GM18951 (cell line): ENCODE data around the gene SLC22A5.

ENCODE experiments used
- POLR2A ChIP-seq: IDR thresholded peaks from 4 replicates; pipeline ENCODE4 v1.6.1; 2011; ENCODE audit warnings: mild to moderate bottlenecking; ENCODE audit not compliant: insufficient read length, insufficient read depth; ENCODE audit errors: extremely low read depth
- in situ Hi-C: fragments of 300-500 bp; cut with MboI; formaldehyde crosslinking; loops from one replicate; pipeline ENCODE4 v1.12.0; 2022; ENCODE audit warnings: low sequenced_read_pairs, mixed read lengths, inconsistent platforms; ENCODE audit not compliant: unreplicated experiment

Gene SLC22A5

GRCh38 chr5:132385326-132386105 is 16.0 kb downstream of the SLC22A5 start:
- no peak for TF ChIP-seq POLR2A
- in situ Hi-C loops = loop anchor here (25.0 kb wide), 1 partner anchor 452 kb away; the partner anchor contains the start of gene SHROOM1

GRCh38 chr5:132386644-132387286 is 17.3 kb downstream of the SLC22A5 start:
- peak; percentile 26 for TF ChIP-seq POLR2A
- in situ Hi-C loops = loop anchor here (25.0 kb wide), 1 partner anchor 451 kb away; the partner anchor contains the start of gene SHROOM1

- in situ Hi-C loops = loop anchor here (25.0 kb wide), 1 partner anchor 450 kb away; the partner anchor contains the start of gene SHROOM1
- TF ChIP-seq POLR2A = no peak
These were observed 18.2 kb downstream of the SLC22A5 start for GRCh38 chr5:132387640-132388117.

GRCh38 chr5:132388244-132389050 is 18.9 kb downstream of the SLC22A5 start:
- in situ Hi-C loops = loop anchor here (25.0 kb wide), 1 partner anchor 449 kb away; the partner anchor contains the start of gene SHROOM1
- no peak for TF ChIP-seq POLR2A

GRCh38 chr5:132389051-132389331 is 19.5 kb downstream of the SLC22A5 start:
- TF ChIP-seq POLR2A = no peak
- in situ Hi-C loops = loop anchor here (25.0 kb wide), 1 partner anchor 448 kb away; the partner anchor contains the start of gene SHROOM1

GRCh38 chr5:132389585-132390286 is 20.2 kb downstream of the SLC22A5 start:
- TF ChIP-seq POLR2A = no peak
- in situ Hi-C loops = loop anchor here (25.0 kb wide), 1 partner anchor 448 kb away; the partner anchor contains the start of gene SHROOM1

GRCh38 chr5:132391247-132391646 is 21.7 kb downstream of the SLC22A5 start:
- TF ChIP-seq POLR2A = no peak
- in situ Hi-C loops = loop anchor here (25.0 kb wide), 1 partner anchor 446 kb away; the partner anchor contains the start of gene SHROOM1

GRCh38 chr5:132391870-132392269 is 22.4 kb downstream of the SLC22A5 start:
- TF ChIP-seq POLR2A = no peak
- in situ Hi-C loops = loop anchor here (25.0 kb wide), 1 partner anchor 445 kb away; the partner anchor contains the start of gene SHROOM1

GRCh38 chr5:132392411-132392810 is 22.9 kb downstream of the SLC22A5 start:
- no peak for TF ChIP-seq POLR2A
- in situ Hi-C loops = loop anchor here (25.0 kb wide), 1 partner anchor 445 kb away; the partner anchor contains the start of gene SHROOM1

GRCh38 chr5:132392978-132393825 is 23.7 kb downstream of the SLC22A5 start:
- in situ Hi-C loops = loop anchor here (25.0 kb wide), 1 partner anchor 444 kb away; the partner anchor contains the start of gene SHROOM1

GRCh38 chr5:132394667-132395259 is 25.3 kb downstream of the SLC22A5 start:
- TF ChIP-seq POLR2A = no peak
- in situ Hi-C loops = loop anchor here (25.0 kb wide), 1 partner anchor 443 kb away; the partner anchor contains the start of gene SHROOM1

More at GRCh38 chr5:132392978-132393825, 23.7 kb downstream of the SLC22A5 start:
- no peak for TF ChIP-seq POLR2A
